HK-2 (cell line): ENCODE results near the gene CDH4.

Experiments used
- DNase-seq: peaks from one replicate; pipeline ENCODE4 v3.0.0-alpha.2; 2018; ENCODE audit not compliant: unreplicated experiment

CDH4 gene

DNA sequence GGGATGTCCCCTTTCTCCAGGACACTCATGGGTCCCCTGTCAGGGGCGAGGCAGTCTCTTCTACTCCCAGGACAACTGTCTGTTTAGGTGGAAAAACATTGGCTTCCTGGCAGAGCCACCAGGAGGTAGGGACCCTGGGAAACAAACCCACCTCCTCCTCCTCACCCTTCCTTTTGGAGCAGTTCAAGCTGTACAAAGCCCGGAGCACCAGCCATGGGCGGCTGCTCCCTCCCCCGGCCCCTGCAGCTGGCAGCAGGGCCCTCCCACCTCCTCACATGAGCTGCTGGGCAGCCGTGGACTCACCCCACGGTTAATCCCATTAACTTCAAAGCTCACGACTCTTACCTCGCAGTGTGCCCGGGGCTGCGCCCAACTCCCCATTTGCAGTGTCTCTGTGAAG, 48.6 kb downstream of the CDH4 start:
- DNase-seq, result no peak

DNA sequence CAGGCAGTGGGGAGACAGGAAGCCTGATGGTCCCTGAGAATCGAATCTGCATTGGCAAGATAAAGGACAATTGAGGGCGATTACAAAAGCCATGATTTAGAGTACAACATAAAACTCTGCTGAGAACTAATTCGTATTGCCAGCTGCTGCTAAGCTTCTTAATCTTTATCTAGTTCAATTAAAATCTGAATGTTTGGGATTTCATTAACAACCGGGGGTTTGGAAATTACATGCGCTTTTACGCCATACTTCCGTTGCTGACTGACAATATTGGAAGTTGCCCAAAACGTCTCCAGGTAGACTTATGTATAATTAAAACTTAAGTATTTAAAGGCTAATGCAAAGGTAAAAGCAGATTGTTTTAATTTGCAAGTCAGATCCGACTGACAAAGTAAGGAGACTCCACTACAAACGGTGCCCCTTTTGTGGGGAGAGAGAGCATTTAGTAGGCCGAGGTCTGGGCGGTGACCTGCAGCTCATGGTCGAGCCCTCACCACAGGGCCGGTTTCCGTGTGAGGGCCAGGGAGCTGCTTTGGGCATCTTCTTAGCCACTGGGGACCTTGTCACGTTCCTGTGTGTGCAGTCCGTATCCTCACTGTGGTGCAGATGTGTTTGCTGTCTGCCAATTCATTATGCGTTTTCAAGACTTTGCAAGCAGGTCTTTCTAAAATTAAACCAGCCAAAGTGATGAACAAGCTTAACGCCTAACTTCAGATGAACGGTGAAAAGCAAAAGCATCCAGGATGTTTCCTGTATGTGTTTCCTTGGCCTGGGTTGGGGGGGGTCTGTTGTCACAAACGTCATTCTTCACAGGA, 49.9 kb downstream of the CDH4 start:
- DNase-seq, result no peak

DNA sequence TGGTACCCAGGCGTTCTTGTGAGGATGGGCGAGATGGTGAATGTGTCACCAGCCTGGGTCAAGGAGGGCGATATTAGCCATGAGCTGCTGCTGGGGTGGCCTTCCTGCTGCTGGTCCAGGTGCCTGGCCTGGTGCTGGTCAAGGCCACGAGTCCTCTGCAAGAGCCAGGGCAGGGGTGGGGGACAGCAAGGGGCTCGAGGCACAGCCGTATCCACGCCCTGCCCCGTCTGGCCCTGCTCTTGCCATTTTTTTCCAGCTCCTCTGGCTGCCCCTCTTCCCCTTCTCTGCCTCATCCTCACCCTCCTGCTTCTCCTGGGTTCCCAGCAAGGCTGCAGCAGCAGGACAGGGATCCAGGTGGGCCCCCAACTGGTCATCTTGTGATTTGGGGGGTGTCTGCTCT, 51.2 kb downstream of the CDH4 start:
- no peak for DNase-seq

GRCh38 chr20:61303675-61304074, 51.6 kb downstream of the CDH4 start:
- DNase-seq, result no peak

- no peak for DNase-seq
Measured at GRCh38 chr20:61304750-61305149, 52.7 kb downstream of the CDH4 start.

- DNase-seq, result no peak
Measured at GRCh38 chr20:61306937-61307475, 54.9 kb downstream of the CDH4 start.

DNA sequence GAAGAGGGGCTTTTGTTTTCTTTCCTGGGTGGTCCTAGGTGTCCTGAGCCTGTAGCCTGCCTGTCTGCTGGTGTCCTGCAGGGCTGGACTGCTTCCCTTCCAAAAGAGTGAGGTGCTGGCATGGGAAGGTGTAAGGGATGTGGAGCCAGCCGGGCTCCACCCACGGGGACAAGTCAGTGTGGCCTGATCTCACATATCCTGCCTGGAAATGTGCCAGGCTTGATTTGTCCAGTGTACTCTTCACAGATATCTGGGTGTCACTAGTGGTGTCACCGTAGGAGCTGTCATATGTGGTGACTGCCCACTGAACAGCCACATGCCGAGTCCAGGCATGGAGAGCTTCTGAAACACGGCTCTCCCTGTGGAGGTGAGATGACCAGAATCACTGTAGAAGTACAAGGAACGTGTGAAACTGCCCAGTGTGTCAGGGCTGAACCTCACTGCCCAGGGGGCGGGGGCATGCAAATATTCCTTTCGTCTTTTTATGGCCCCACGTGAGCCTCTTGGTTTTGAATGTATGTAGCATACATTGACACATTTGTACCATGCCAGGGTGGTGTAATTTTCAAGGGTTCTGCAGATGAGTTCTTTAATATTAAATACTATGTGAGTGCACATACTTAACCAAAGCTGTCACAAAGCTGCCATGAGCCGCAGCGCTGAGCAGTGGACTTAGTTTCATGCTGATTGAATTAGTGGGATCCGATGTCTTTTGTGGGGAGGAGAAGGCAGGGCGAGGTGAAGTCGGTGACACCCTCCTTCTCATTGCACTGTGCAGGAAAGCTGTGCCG, 55.8 kb downstream of the CDH4 start:
- no peak for DNase-seq

- DNase-seq, result no peak
Measured at GRCh38 chr20:61308477-61308774, 56.4 kb downstream of the CDH4 start.

DNA sequence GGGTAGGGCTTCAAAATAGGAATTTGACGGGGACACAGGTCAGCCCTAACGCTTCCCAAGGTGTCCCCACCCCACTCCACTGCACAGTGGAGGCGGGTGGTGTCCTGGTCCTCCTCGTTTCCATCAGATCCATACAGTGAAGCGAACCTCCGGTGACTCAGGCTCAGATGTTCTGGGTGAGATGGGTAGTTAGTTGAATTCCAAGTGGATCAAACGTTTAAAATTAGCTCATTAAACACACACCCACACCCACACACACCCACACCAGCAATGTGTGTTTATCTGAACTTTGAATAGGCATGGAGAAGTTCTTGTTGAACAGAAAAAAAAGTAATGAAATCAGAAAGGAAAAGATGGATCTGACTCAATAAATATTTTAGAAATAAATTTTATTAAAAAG, 58.9 kb downstream of the CDH4 start:
- DNase-seq, result no peak

GRCh38 chr20:61311656-61312387, 59.8 kb downstream of the CDH4 start:
- DNase-seq, result no peak

GRCh38 chr20:61312925-61313324, 60.9 kb downstream of the CDH4 start:
- no peak for DNase-seq

- no peak for DNase-seq
Measured at GRCh38 chr20:61313396-61313795, 61.3 kb downstream of the CDH4 start.

DNA sequence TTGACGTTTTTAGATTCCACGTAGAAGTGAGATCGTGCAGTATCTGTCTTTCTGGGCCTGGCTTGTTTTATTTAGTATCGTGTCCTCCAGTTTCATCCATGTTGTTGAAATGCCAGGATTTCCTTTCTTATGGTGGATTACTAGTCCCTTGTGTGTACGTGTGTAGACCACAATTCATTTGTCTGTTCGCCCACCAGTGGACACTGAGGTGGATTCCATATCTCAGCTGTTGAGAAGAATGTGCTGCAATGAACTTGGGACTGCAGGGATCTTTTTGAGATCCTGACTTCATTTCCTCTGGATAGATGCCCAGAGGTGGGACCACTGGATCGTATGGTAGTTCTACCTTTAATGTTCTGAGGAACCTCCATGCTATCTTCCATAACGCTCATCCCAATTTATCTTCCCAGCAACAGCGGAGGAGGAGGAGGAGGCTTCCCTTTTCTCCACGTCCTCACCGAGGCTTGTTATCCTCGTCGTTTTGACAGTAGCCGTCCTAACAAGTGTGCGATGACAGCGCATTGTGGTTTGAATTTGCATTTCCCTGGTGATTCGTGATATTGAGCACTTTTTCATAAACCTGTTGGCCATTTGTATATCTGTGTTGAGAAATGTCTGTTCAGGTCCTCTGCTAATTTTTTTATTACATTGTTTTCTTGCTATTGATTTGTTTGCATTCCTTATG, 62.4 kb downstream of the CDH4 start:
- DNase-seq, result no peak

- no peak for DNase-seq
Measured at GRCh38 chr20:61315319-61315718, 63.3 kb downstream of the CDH4 start.

DNA sequence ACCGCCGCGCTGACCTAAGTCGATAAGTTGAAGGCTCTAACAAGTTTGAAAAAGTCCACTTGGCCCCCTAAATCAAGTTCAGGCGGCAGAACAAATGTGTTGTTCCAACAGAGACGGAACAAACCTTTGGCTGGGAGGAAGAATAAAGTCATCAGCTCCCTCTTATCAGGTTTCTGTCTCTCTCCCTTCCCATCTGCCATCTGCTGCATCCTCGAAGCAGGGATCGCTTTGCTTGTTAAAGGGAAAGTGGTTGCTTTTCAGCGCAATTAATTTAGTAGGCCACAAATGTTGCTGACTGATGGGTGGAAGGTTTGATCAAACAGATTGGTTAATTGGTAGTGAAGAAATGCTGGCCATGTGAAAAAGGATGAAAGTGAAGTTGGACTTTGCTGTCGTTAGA, 64.3 kb downstream of the CDH4 start:
- DNase-seq, result no peak

GRCh38 chr20:61317966-61318530, 66.0 kb downstream of the CDH4 start:
- DNase-seq, result no peak

DNA sequence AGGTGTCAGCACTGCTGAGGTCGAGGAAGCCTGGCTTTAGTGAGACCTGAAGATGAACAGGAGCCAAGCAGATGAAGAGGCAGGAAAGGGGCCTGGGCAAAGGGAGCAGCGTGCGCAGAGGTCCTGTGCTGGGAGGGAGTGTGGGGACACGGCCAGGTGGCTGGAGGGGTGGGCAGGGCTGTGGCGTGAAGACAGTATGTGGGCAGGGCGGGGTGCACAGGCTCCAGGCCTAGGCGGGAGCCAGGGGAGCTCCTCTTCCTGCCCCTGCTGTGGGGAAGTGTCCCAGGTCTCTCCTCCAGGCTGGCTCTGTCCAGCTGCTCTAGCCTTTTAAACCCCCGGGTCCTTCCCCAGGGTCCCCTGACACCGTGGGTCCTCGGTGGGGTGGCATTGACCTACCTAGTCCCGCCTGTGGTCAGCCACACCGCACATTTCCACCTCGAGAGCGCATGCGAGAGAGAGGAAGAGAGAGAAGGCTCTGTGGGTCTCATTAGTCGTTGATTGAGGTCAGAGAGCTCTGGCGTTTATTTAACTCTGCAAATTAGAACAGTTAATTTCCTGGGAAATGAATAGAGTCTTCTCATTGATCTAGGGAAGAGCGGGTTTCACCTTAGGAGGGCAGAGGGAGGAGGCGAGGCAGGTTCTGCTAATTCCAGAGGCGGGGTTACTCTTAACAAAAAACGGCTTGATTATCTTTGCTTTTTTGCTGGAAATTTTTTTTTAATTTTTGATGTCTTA, 68.8 kb downstream of the CDH4 start:
- DNase-seq, result no peak

DNA sequence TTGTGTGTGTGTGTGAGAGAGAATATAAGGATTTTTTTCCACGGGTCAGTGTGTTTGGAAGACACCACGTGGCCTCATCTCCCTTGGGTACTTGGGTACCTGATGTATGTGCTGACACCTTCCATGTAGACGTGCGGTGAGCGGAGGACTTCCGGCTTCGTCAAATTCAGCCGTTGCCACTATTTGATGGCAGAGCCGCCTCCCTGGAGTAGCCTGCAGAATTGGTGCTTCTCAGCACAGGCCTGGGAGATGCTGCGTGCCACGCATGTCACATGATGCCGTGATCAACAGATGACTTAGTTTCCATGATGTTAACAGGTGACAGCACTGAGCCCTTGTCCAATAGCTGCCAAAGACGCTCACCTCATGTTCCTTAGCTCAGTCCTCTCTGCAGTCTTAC, 69.4 kb downstream of the CDH4 start:
- DNase-seq, result no peak

- DNase-seq, result no peak
Measured at GRCh38 chr20:61322151-61322865, 70.2 kb downstream of the CDH4 start.

- no peak for DNase-seq
Measured at GRCh38 chr20:61324906-61325305, 72.8 kb downstream of the CDH4 start.
